AG04450 (cell line): Measurements from ENCODE around the gene KCNIP1. TPM values are rescaled to one million over a fixed set of nuclear protein-coding genes. Genes with fewer than 3 reads are reported as not detected.

ENCODE experiments used
- CTCF ChIA-PET: fragments of 300-600, 350-600 bp; formaldehyde crosslinking; extraction: SDS; loops from one replicate; lab custom pipeline; 2022; ENCODE audit warnings: antibody characterized with exemption, inconsistent platforms; lab: Charles Lee
- POLR2A ChIA-PET: fragments of 350-600 bp; formaldehyde crosslinking; extraction: SDS; loops from one replicate; lab custom pipeline; 2021; ENCODE audit warnings: antibody characterized with exemption, inconsistent platforms; lab: Yijun Ruan, JAX
- DNase-seq: peaks from one replicate; pipeline ENCODE4 v3.0.0-alpha.2; 2011; ENCODE audit warnings: low read depth, low spot score
- H3K27ac ChIP-seq: one replicate; pipeline ENCODE4 v1.5.1; 2012; ENCODE audit warnings: low read depth, low read length, control low read depth
- H3K27me3 ChIP-seq: one replicate; pipeline ENCODE4 v1.6.0; 2012; ENCODE audit warnings: low read length; ENCODE audit not compliant: control insufficient read depth, insufficient read depth
- H3K4me3 ChIP-seq: 2 replicates; pipeline ENCODE4 v1.5.1; 2011; ENCODE audit warnings: mild to moderate bottlenecking, low read depth, low read length, control low read depth
- H3K9me3 ChIP-seq: 2 replicates; pipeline ENCODE4 v1.5.1; 2012; ENCODE audit warnings: low read length; ENCODE audit not compliant: control insufficient read depth, insufficient read depth
- CTCF ChIP-seq: IDR thresholded peaks from 2 replicates; pipeline ENCODE4 v1.5.1; 2011; ENCODE audit warnings: low read depth, low read length, control low read depth, inconsistent platforms
- polyA plus RNA-seq: library from polyadenylated mRNA; depleted of rRNA; stranded (reverse); fragments of >200 nt; gene quantifications from 2 replicates; pipeline ENCODE4 v1.2.3, GENCODE V29; 2011

Gene KCNIP1
- polyA plus RNA-seq, 1 experiment, result not detected

- CTCF ChIA-PET, result no interaction called here
- no peak for DNase-seq
- POLR2A ChIA-PET, result no interaction called here
- no peak for TF ChIP-seq CTCF
- H3K27ac ChIP-seq, result no peak overlapping the region
- no peak overlapping the region for H3K4me3 ChIP-seq
- no peaks in the 10 kb centered on the region for H3K27me3 ChIP-seq
- no peaks in the 10 kb centered on the region for H3K9me3 ChIP-seq
Observed at GRCh38 chr5:170720179-170720578, 216.4 kb downstream of the KCNIP1 start.

GRCh38 chr5:170720984-170721383, 217.2 kb downstream of the KCNIP1 start:
- Histone ChIP-seq H3K9me3 (no peaks in the 10 kb centered on the region), H3K27me3 (no peaks in the 10 kb centered on the region), H3K27ac (no peak overlapping the region), H3K4me3 (no peak overlapping the region)
- ChIA-PET CTCF (no interaction called here), POLR2A (no interaction called here)
- DNase-seq, result no peak
- TF ChIP-seq CTCF, result no peak

- Histone ChIP-seq H3K27me3 (no peaks in the 10 kb centered on the region), H3K9me3 (no peaks in the 10 kb centered on the region)
- POLR2A ChIA-PET, result no interaction called here
Observed at GRCh38 chr5:170721681-170722080, 217.9 kb downstream of the KCNIP1 start.

GRCh38 chr5:170722316-170722715, 218.5 kb downstream of the KCNIP1 start:
- no peak for DNase-seq
- ChIA-PET POLR2A (no interaction called here), CTCF (interaction anchor here (1.5 kb wide), 1 partner anchor 84 kb away, joined by 4 read pairs; no protein-coding TSS in a partner anchor)
- Histone ChIP-seq H3K27me3 (no peaks in the 10 kb centered on the region), H3K4me3 (no peak overlapping the region), H3K27ac (no peak overlapping the region), H3K9me3 (no peaks in the 10 kb centered on the region)
- no peak for TF ChIP-seq CTCF

More at GRCh38 chr5:170721681-170722080, 217.9 kb downstream of the KCNIP1 start:
- no peak overlapping the region for H3K27ac ChIP-seq
- CTCF ChIA-PET, result no interaction called here
- DNase-seq, result no peak
- no peak for TF ChIP-seq CTCF
- H3K4me3 ChIP-seq, result no peak overlapping the region

- Histone ChIP-seq H3K9me3 (no peaks in the 10 kb centered on the region), H3K4me3 (no peak overlapping the region), H3K27ac (no peak overlapping the region), H3K27me3 (no peaks in the 10 kb centered on the region)
- no peak for TF ChIP-seq CTCF
- CTCF ChIA-PET, result no interaction called here
- POLR2A ChIA-PET, result no interaction called here
- DNase-seq, result no peak
Observed at GRCh38 chr5:170731052-170731451, 227.2 kb downstream of the KCNIP1 start.
